ENCODE data around the gene PNMT.

DNA sequence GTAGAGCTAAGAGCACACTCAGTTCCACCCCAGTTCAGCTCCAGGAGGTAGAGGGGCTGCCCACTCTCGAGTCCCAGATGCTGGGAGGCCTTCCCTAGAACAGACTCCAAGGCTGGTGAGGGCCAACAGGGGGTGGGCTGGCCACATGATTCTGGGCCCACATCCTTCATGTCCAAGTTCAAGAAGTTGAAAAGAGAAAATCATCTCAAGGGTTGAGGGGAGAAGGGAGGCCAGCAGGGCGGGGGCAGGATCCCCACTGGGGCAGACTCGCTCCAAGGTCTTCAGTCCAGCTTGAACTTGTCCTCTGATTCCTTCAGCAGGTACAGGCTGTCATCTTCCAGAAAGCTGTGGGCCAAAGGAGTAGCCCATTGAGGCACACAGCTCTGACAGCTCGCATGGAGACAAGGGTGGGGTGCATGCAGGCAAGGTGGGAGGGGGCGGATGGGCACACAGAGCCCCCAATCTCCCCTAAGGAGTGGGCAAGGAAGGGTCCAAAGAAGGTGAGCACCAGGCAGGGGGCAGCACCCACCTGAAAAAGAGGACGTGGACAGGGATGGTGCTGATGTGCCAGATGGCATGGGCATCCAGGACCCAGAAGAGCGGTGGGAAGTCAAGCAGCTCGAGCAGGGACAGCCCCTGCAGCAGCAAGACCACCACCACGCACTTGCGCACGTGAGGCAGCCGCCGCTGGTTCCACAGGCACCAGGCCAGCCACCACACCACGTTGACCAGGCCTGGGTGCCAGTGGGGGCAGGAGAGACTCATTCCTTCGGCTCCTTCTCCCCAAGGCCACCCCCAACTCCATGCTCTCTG is 4.5 kb downstream of the PNMT start:
- TF ChIP-seq, protein P1, sequence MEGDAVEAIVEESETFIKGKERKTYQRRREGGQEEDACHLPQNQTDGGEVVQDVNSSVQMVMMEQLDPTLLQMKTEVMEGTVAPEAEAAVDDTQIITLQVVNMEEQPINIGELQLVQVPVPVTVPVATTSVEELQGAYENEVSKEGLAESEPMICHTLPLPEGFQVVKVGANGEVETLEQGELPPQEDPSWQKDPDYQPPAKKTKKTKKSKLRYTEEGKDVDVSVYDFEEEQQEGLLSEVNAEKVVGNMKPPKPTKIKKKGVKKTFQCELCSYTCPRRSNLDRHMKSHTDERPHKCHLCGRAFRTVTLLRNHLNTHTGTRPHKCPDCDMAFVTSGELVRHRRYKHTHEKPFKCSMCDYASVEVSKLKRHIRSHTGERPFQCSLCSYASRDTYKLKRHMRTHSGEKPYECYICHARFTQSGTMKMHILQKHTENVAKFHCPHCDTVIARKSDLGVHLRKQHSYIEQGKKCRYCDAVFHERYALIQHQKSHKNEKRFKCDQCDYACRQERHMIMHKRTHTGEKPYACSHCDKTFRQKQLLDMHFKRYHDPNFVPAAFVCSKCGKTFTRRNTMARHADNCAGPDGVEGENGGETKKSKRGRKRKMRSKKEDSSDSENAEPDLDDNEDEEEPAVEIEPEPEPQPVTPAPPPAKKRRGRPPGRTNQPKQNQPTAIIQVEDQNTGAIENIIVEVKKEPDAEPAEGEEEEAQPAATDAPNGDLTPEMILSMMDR (IDR thresholded peaks at IDR 0.05): no peak
- TF ChIP-seq POLR2A (IDR thresholded peaks at IDR 0.05): no peak
- TF ChIP-seq EP300 (IDR thresholded peaks at IDR 0.05): no peak
- TF ChIP-seq POLR2AphosphoS5 (IDR thresholded peaks at IDR 0.05): no peak
